Measurements from ENCODE around the gene BEND7.

DNA sequence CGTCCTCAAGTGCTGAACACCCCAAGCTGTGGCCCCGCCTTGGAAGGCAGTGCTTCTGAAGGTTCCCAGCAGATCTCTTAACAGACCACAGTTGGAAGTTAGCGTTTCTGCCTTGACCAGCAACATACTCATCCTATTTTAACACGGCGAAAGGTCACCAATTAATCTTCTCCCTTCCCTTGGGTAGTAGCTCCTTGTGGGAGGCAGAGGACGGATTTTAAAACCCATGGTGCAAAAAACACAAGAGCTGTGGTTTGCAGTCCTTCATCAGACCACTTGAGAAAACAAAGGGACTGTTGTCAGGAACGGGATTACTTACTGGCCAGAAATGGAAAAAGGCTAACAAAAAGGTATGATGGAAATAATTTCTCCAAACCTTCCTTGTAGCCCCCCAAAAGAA lies 87.3 kb downstream of the BEND7 start:
- TF ChIP-seq, protein P1, sequence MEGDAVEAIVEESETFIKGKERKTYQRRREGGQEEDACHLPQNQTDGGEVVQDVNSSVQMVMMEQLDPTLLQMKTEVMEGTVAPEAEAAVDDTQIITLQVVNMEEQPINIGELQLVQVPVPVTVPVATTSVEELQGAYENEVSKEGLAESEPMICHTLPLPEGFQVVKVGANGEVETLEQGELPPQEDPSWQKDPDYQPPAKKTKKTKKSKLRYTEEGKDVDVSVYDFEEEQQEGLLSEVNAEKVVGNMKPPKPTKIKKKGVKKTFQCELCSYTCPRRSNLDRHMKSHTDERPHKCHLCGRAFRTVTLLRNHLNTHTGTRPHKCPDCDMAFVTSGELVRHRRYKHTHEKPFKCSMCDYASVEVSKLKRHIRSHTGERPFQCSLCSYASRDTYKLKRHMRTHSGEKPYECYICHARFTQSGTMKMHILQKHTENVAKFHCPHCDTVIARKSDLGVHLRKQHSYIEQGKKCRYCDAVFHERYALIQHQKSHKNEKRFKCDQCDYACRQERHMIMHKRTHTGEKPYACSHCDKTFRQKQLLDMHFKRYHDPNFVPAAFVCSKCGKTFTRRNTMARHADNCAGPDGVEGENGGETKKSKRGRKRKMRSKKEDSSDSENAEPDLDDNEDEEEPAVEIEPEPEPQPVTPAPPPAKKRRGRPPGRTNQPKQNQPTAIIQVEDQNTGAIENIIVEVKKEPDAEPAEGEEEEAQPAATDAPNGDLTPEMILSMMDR (IDR thresholded peaks at IDR 0.05; ENCODE audit: borderline replicate concordance, extremely low read depth, low read length, poor library complexity, severe bottlenecking), result no peak
- TF ChIP-seq EZH2 (IDR thresholded peaks at IDR 0.05; ENCODE audit: borderline replicate concordance, low read depth, low read length, severe bottlenecking), result no peak
